ENCODE results near the gene OBSL1.

DNA sequence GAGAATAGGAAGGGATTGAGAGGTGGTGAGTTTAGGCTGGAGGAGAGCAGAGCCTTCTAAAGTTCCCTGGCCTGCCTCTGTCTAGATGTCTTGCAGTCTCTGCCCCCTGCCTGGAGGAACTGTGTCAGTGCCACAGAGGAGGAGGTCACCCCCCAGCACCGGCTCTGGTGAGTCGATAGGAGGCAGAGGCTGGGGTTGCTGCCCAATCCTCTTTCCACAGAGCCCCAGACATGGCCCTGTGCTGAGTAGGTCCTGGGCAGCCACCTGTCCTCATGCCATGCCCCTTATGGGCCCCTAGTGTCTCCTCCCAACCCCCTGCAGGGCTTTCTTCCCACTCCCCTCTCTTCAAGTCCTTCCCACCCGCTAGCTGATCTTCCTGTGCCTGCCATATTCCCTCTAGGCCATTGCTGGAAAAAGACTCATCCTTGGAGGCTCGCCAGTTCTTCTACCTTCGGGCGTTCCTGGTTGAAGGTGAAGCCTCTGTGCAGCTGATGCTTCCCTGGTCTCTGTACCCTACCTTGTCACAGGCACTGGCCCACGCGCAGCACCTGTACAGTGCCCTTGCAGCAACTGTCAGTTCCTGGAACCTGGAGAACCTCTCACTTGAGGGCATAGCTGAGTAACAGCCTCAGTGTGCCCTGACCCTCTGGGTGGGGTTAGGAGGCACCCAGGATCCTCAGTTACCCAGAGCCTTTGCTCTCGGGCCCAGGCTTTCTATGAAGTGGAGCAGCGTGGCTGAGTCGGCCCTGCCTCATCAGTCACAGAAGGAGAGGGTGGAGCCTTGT, 42.9 kb upstream of the OBSL1 start:
- TF ChIP-seq, protein P1, sequence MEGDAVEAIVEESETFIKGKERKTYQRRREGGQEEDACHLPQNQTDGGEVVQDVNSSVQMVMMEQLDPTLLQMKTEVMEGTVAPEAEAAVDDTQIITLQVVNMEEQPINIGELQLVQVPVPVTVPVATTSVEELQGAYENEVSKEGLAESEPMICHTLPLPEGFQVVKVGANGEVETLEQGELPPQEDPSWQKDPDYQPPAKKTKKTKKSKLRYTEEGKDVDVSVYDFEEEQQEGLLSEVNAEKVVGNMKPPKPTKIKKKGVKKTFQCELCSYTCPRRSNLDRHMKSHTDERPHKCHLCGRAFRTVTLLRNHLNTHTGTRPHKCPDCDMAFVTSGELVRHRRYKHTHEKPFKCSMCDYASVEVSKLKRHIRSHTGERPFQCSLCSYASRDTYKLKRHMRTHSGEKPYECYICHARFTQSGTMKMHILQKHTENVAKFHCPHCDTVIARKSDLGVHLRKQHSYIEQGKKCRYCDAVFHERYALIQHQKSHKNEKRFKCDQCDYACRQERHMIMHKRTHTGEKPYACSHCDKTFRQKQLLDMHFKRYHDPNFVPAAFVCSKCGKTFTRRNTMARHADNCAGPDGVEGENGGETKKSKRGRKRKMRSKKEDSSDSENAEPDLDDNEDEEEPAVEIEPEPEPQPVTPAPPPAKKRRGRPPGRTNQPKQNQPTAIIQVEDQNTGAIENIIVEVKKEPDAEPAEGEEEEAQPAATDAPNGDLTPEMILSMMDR (conservative IDR thresholded peaks at IDR 0.05; ENCODE audit: low read length), result no peak
- no peak for TF ChIP-seq EZH2phosphoT487 (IDR thresholded peaks at IDR 0.05; ENCODE audit: borderline replicate concordance)
